Measurements from ENCODE around the gene PCDHAC2.

The PCDHAC2 gene

GRCh38 chr5:140934964-140935606, 31.2 kb upstream of the PCDHAC2 start:
- TF ChIP-seq HDGF (IDR thresholded peaks at IDR 0.05; ENCODE audit: borderline replicate concordance) = no peak
- TF ChIP-seq ELF4 (IDR thresholded peaks at IDR 0.05) = no peak
- no peak for TF ChIP-seq CTBP1 (IDR thresholded peaks at IDR 0.05; ENCODE audit: borderline replicate concordance)
- TF ChIP-seq ZNF384 (IDR thresholded peaks at IDR 0.05) = no peak
- TF ChIP-seq SUZ12 (IDR thresholded peaks at IDR 0.05) = no peak
- no peak for TF ChIP-seq FOXA1 (IDR thresholded peaks at IDR 0.05)
- TF ChIP-seq TARDBP (IDR thresholded peaks at IDR 0.05) = no peak
- no peak for TF ChIP-seq NFRKB (IDR thresholded peaks at IDR 0.05)
- TF ChIP-seq ARNT (IDR thresholded peaks at IDR 0.05) = no peak
- TF ChIP-seq FOXM1 (IDR thresholded peaks at IDR 0.05; ENCODE audit: borderline replicate concordance) = no peak
- TF ChIP-seq FOXK2 (IDR thresholded peaks at IDR 0.05) = no peak
- no peak for TF ChIP-seq SP1 (IDR thresholded peaks at IDR 0.05)
- TF ChIP-seq L3MBTL2 (conservative IDR thresholded peaks at IDR 0.05) = no peak
- CTCF ChIA-PET = interaction anchor here (0.6 to 1.8 kb wide), 2 partner anchors 8 to 570 kb away, joined by 4 to 8 read pairs; no protein-coding TSS in a partner anchor
- DNase-seq (ENCODE audit: extremely low spot score) = no peak
- POLR2A ChIA-PET = interaction anchor here (1.0 kb wide), 1 partner anchor 105 kb away, joined by 3 read pairs; no protein-coding TSS in a partner anchor

- DNase-seq (ENCODE audit: extremely low spot score) = no peak
- CTCF ChIA-PET = no interaction called here
- POLR2A ChIA-PET = no interaction called here
- TF ChIP-seq ARNT (IDR thresholded peaks at IDR 0.05) (no peak), LEF1 (IDR thresholded peaks at IDR 0.05; ENCODE audit: borderline replicate concordance) (no peak), NFRKB (IDR thresholded peaks at IDR 0.05) (no peak), SUZ12 (IDR thresholded peaks at IDR 0.05) (no peak), HDGF (IDR thresholded peaks at IDR 0.05; ENCODE audit: borderline replicate concordance) (no peak), FOXK2 (IDR thresholded peaks at IDR 0.05) (no peak), CTBP1 (IDR thresholded peaks at IDR 0.05; ENCODE audit: borderline replicate concordance) (no peak), ELF4 (IDR thresholded peaks at IDR 0.05) (no peak), L3MBTL2 (conservative IDR thresholded peaks at IDR 0.05) (no peak), BHLHE40 (IDR thresholded peaks at IDR 0.05; ENCODE audit: borderline replicate concordance) (no peak), FOXA1 (IDR thresholded peaks at IDR 0.05) (no peak)
- TF ChIP-seq, protein P1, sequence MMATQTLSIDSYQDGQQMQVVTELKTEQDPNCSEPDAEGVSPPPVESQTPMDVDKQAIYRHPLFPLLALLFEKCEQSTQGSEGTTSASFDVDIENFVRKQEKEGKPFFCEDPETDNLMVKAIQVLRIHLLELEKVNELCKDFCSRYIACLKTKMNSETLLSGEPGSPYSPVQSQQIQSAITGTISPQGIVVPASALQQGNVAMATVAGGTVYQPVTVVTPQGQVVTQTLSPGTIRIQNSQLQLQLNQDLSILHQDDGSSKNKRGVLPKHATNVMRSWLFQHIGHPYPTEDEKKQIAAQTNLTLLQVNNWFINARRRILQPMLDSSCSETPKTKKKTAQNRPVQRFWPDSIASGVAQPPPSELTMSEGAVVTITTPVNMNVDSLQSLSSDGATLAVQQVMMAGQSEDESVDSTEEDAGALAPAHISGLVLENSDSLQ (IDR thresholded peaks at IDR 0.05) = no peak
These were observed 19.7 kb upstream of the PCDHAC2 start for GRCh38 chr5:140946578-140946977.

DNA sequence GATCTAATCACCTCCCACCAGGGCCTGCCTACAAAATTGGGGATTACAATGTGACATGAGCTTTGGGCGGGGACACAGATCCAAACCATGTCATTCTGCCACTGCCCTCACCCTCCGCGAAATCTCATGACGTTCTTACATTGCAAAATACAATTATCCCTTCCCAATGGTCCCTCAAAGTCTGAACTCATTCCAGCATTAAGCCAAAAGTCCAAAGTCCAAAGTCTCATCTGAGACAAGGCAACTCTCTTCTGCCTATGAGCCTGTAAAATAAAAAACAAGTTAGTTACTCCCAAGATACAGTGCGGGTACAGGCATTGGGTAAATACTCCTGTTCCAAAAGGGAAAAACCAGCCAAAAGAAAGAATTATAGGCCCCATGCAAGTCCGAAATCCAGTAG, 14.6 kb upstream of the PCDHAC2 start:
- CTCF ChIA-PET = no interaction called here
- DNase-seq (ENCODE audit: extremely low spot score) = no peak
- POLR2A ChIA-PET = no interaction called here
- TF ChIP-seq ELF4 (IDR thresholded peaks at IDR 0.05) = no peak
- no peak for TF ChIP-seq L3MBTL2 (conservative IDR thresholded peaks at IDR 0.05)
- no peak for TF ChIP-seq ZNF384 (IDR thresholded peaks at IDR 0.05)
- TF ChIP-seq FOXM1 (IDR thresholded peaks at IDR 0.05; ENCODE audit: borderline replicate concordance) = no peak
- TF ChIP-seq SP1 (IDR thresholded peaks at IDR 0.05) = no peak
- TF ChIP-seq, protein P1 (IDR thresholded peaks at IDR 0.05) = no peak
- no peak for TF ChIP-seq NFRKB (IDR thresholded peaks at IDR 0.05)
- TF ChIP-seq HDGF (IDR thresholded peaks at IDR 0.05; ENCODE audit: borderline replicate concordance) = no peak
- TF ChIP-seq FOXK2 (IDR thresholded peaks at IDR 0.05) = no peak

DNA sequence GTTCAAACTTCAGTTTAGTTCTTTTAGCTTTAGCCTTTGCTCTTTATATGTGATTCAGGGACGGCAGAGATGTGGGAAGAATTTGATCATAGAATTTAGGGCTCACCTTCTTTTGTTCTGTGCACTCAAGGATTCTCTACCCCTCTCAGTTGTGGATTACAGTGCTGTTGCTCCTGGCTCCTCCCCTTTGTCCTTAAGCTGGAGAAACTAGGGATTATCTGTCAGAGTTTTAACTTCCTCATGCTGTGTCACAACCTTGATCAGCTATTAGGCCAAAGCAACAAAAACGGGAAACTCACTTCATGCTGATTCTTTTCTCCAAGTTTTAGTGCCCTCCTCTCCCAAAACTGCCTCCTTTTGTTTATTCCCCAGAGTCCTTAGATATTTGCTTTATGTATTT, 13.0 kb upstream of the PCDHAC2 start:
- ChIA-PET POLR2A (interaction anchor here (0.9 to 1.6 kb wide), 2 partner anchors 13 to 87 kb away, joined by 3 to 4 read pairs; partner anchors contain the start of gene PCDHAC2), CTCF (no interaction called here)
- no peak for DNase-seq (ENCODE audit: extremely low spot score)
- TF ChIP-seq CTBP1 (IDR thresholded peaks at IDR 0.05; ENCODE audit: borderline replicate concordance) = no peak
- no peak for TF ChIP-seq ZNF384 (IDR thresholded peaks at IDR 0.05)
- TF ChIP-seq LEF1 (IDR thresholded peaks at IDR 0.05; ENCODE audit: borderline replicate concordance) = no peak
- TF ChIP-seq ELF4 (IDR thresholded peaks at IDR 0.05) = no peak
- no peak for TF ChIP-seq FOXM1 (IDR thresholded peaks at IDR 0.05; ENCODE audit: borderline replicate concordance)

DNA sequence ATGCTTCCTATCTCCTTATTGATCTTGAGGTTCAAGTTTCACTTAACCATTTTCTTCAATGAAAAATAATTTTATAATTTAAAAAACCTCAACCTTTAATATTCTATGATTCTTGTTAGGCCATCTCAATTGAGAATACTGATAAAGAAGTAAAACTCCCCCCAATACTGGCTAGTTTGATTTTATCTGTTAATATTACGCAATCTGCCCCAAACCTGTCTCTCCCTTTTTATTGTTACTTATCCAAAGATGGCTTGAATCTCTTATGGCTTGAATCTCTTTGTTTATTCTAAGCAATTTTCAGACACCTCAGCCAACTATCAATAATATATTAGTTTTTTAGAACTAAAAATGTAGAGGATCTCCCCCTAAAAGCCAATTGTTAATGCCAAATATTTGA, 4.1 kb upstream of the PCDHAC2 start:
- no peak for DNase-seq (ENCODE audit: extremely low spot score)
- ChIA-PET CTCF (no interaction called here), POLR2A (no interaction called here)
- TF ChIP-seq HDGF (IDR thresholded peaks at IDR 0.05; ENCODE audit: borderline replicate concordance) = no peak
- TF ChIP-seq, protein P1 (IDR thresholded peaks at IDR 0.05) = no peak
- no peak for TF ChIP-seq FOXM1 (IDR thresholded peaks at IDR 0.05; ENCODE audit: borderline replicate concordance)
- no peak for TF ChIP-seq FOXA1 (IDR thresholded peaks at IDR 0.05)
- TF ChIP-seq LEF1 (IDR thresholded peaks at IDR 0.05; ENCODE audit: borderline replicate concordance) = no peak
- TF ChIP-seq NFRKB (IDR thresholded peaks at IDR 0.05) = no peak
- no peak for TF ChIP-seq FOXK2 (IDR thresholded peaks at IDR 0.05)
- no peak for TF ChIP-seq ARNT (IDR thresholded peaks at IDR 0.05)

DNA sequence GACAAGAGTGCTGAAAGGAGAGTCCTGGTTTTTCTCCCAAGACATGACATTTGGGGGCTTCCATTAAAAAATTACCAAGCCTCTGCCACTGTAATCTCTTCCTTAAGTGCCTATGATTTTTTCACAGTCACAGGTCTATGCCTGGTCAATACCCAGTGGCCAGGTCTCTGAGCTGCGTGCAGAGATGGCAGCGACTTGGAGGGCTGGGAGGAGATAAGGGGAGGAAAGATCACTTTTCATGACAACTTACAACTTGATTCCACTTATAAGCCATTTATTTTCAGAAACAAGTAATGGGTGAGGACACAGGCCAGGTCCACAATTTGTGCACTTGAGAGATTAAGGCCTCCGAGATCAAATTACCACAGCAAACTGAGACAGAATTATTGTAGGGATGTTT, 1.9 kb upstream of the PCDHAC2 start:
- TF ChIP-seq SUZ12 (IDR thresholded peaks at IDR 0.05) = no peak
- no peak for TF ChIP-seq BHLHE40 (IDR thresholded peaks at IDR 0.05; ENCODE audit: borderline replicate concordance)
- TF ChIP-seq ZNF384 (IDR thresholded peaks at IDR 0.05) = no peak
- no peak for TF ChIP-seq L3MBTL2 (conservative IDR thresholded peaks at IDR 0.05)
- TF ChIP-seq CTBP1 (IDR thresholded peaks at IDR 0.05; ENCODE audit: borderline replicate concordance) = no peak
- TF ChIP-seq SP1 (IDR thresholded peaks at IDR 0.05) = no peak
- no peak for TF ChIP-seq NFRKB (IDR thresholded peaks at IDR 0.05)
- TF ChIP-seq ARNT (IDR thresholded peaks at IDR 0.05) = no peak
- no peak for TF ChIP-seq ELF4 (IDR thresholded peaks at IDR 0.05)
- ChIA-PET CTCF (interaction anchor here (0.6 kb wide), 1 partner anchor 241 kb away, joined by 7 read pairs; no protein-coding TSS in a partner anchor), POLR2A (no interaction called here)
- DNase-seq (ENCODE audit: extremely low spot score) = no peak

Measured in HEK293T (cell line).